HG03175 (cell line): ENCODE measurements around the gene MUSTN1.
A peak's percentile ranks its signal among the peaks of the same experiment; 100 is the strongest.

Experiments used
- ATAC-seq: cut with Tn5 transposase; IDR thresholded peaks from one replicate; pipeline ENCODE4 v1.9.1; 2021; ENCODE audit warnings: mild to moderate bottlenecking, moderate library complexity; ENCODE audit not compliant: unreplicated experiment

The MUSTN1 gene

GRCh38 chr3:52854013-52854412, 19.2 kb upstream of the MUSTN1 start:
- ATAC-seq, result no peak

- ATAC-seq, result no peak
Measured at GRCh38 chr3:52852419-52852818, 17.6 kb upstream of the MUSTN1 start.

- no peak for ATAC-seq
Measured at GRCh38 chr3:52851348-52851747, 16.5 kb upstream of the MUSTN1 start.

- ATAC-seq, result no peak
Measured at GRCh38 chr3:52849656-52850055, 14.8 kb upstream of the MUSTN1 start.

- no peak for ATAC-seq
Measured at GRCh38 chr3:52848617-52849016, 13.8 kb upstream of the MUSTN1 start.

GRCh38 chr3:52847726-52848125, 12.9 kb upstream of the MUSTN1 start:
- no peak for ATAC-seq

- ATAC-seq, result no peak
Measured at GRCh38 chr3:52847241-52847640, 12.4 kb upstream of the MUSTN1 start.

GRCh38 chr3:52846432-52846965, 11.7 kb upstream of the MUSTN1 start:
- no peak for ATAC-seq

- ATAC-seq, result no peak
Measured at GRCh38 chr3:52845691-52846431, 11.0 kb upstream of the MUSTN1 start.

GRCh38 chr3:52845157-52845556, 10.3 kb upstream of the MUSTN1 start:
- ATAC-seq, result no peak

GRCh38 chr3:52844290-52844975, 9.6 kb upstream of the MUSTN1 start:
- ATAC-seq, result no peak

GRCh38 chr3:52843881-52844280, 9.1 kb upstream of the MUSTN1 start:
- no peak for ATAC-seq

- ATAC-seq, result no peak
Measured at GRCh38 chr3:52843108-52843865, 8.5 kb upstream of the MUSTN1 start.

GRCh38 chr3:52842424-52842823, 7.6 kb upstream of the MUSTN1 start:
- ATAC-seq, result no peak

- ATAC-seq, result no peak
Measured at GRCh38 chr3:52841981-52842340, 7.1 kb upstream of the MUSTN1 start.

GRCh38 chr3:52841211-52841980, 6.6 kb upstream of the MUSTN1 start:
- ATAC-seq, result no peak

GRCh38 chr3:52839892-52840545, 5.2 kb upstream of the MUSTN1 start:
- no peak for ATAC-seq

- no peak for ATAC-seq
Measured at GRCh38 chr3:52839268-52839575, 4.4 kb upstream of the MUSTN1 start.

- peak; percentile 75 for ATAC-seq
Measured at GRCh38 chr3:52838561-52839267, 3.9 kb upstream of the MUSTN1 start.

GRCh38 chr3:52836986-52837385, 2.2 kb upstream of the MUSTN1 start:
- ATAC-seq, result no peak
